ENCODE measurements around the gene SAMD4A.

Gene SAMD4A

DNA sequence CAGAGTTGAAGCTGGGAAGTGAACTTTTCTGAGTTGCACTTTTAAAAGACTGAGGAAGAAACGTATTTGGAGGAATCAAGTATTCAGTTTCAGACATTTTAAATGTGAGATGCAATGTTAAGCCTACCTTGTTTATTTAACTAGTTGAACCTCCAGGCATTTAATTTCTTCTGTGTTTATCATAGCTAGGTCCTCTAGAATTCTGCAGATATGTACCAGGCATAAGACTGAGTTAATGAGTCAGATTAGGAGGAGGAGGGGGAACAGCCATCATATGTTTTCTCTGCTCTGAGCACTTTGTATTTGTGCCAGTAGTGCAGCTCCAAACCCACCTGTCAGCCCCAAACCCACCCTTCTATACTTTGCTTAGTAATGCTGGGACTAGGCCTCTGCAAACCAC lies 16.4 kb upstream of the SAMD4A start:
- H3K27ac ChIP-seq, result no peak overlapping the region; the same call in 1 of the 2 replicates
- no peak for TF ChIP-seq ZFX (IDR thresholded peaks at IDR 0.05)
- TF ChIP-seq, protein P1, sequence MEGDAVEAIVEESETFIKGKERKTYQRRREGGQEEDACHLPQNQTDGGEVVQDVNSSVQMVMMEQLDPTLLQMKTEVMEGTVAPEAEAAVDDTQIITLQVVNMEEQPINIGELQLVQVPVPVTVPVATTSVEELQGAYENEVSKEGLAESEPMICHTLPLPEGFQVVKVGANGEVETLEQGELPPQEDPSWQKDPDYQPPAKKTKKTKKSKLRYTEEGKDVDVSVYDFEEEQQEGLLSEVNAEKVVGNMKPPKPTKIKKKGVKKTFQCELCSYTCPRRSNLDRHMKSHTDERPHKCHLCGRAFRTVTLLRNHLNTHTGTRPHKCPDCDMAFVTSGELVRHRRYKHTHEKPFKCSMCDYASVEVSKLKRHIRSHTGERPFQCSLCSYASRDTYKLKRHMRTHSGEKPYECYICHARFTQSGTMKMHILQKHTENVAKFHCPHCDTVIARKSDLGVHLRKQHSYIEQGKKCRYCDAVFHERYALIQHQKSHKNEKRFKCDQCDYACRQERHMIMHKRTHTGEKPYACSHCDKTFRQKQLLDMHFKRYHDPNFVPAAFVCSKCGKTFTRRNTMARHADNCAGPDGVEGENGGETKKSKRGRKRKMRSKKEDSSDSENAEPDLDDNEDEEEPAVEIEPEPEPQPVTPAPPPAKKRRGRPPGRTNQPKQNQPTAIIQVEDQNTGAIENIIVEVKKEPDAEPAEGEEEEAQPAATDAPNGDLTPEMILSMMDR (conservative IDR thresholded peaks at IDR 0.05), result no peak

DNA sequence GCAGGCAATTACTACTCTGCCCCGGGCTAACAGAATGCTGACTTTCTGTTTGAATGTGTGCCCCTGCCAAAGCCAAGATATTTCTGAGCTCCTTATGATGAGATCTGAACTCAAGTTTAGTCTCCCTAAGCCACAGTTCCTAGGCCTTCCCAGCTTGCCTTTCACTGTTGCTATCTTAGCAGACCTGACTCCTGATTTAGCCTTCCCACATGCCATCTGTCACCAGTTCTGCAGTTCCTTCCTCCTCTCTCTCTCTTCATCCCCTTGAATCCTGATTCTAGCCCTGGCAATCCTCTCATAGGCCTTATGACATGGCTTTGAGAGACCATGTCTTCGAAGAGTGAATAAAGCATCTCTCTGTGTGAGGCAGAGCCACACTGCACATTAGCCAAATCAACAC lies 12.5 kb upstream of the SAMD4A start:
- no peak for TF ChIP-seq ZFX (IDR thresholded peaks at IDR 0.05)
- TF ChIP-seq, protein P1 (conservative IDR thresholded peaks at IDR 0.05), result no peak
- H3K27ac ChIP-seq, result no peak overlapping the region

DNA sequence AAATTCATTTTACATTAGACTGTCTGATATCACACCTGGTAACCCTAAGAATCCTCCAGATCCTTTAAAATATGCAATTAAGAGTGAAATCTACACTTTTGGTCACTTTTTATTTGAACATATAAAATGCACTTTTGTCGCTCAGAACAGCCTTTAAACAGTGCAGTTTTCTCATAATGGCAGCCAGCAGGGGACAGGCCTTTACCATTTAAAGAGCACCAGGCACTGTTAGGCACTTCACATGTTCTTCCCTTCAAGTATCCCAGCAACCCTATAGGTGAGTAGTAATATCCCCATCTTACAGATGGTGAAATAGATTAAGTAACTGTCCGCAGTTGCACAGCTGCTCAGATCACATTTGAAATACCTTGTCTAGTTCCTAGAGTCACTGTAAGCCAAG lies 11.3 kb upstream of the SAMD4A start:
- H3K27ac ChIP-seq, result no peak overlapping the region
- TF ChIP-seq, protein P1 (conservative IDR thresholded peaks at IDR 0.05), result peak; percentile 8; the same call in 1 of the 2 replicates
- no peak for TF ChIP-seq ZFX (IDR thresholded peaks at IDR 0.05)

DNA sequence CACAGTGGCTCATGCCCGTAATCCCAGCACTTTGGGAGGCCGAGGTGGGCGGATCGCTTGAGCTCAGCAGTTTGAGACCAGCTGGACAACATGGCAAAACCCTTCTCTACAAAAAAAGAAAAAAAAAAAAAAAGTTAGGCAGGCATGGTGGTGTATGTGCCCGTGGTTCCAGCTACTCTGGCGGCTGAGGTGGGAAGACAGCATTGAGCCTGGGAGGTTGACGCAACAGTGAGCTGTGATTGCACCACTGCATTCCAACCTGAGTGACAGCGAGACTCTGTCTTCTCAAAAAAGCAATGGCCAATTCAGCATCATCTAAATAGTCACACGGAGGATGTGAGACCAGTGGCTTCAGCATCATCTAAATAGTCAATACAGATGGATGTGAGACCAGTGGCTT lies 10.4 kb upstream of the SAMD4A start:
- TF ChIP-seq ZFX (IDR thresholded peaks at IDR 0.05), result no peak
- TF ChIP-seq, protein P1 (conservative IDR thresholded peaks at IDR 0.05), result no peak
- H3K27ac ChIP-seq, result no peak overlapping the region

DNA sequence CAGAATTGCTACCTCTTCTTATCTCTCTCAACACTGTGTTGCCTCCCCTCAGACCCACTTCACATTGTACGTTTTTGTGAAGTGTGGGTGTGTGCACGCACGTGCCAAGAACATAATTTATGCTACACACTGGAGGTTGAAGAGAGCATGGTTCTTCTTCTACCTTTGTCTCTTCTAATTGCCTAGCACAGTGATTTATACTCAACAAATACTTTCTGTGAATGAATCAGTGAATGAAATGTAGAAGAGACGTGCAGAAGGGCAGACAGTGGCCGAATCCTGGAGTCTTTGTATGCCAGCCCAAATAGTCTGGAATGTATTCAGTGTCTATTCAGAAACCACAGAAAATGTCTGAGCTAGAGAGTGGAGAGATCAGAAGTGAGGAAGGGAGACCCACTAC lies 4.6 kb upstream of the SAMD4A start:
- no peak overlapping the region for H3K27ac ChIP-seq
- no peak for TF ChIP-seq ZFX (IDR thresholded peaks at IDR 0.05)
- TF ChIP-seq, protein P1 (conservative IDR thresholded peaks at IDR 0.05), result no peak

DNA sequence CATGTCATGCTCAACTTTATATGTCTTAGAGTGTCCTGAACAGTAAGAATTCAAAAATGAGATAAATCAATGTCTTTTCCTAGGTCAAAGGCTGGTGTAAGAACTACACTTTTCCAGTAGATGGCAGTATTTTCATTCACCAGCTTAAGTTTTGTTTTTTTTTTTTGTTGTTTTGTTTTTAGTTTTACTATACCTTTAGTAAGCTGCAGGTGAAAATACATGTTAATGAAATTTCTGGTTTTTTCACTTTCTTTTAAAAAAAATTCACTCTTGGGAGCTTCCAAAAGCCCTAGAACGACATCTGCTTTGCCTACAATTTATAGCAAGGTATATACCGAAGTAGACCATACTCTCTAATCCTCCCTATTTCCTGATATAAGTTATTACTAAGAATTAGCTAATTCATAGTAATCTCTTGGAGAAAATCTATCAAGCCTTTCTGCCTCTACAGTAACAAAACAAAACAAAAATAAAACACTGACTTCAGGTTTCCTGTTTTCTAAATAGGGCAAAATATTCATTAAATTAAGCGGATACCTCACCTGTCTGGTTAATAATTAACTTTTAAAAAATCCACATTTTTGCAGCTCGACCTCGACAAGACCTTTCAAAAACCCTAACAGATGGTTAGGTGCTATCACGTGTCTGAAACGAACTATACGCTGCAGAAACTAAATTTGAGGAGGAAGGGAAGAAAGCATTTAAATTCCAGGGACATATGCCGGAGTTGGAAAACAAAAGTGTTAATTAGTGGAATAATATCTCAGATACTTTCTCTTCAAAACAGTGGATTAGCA lies 2.7 kb upstream of the SAMD4A start:
- no peak for TF ChIP-seq ZFX (IDR thresholded peaks at IDR 0.05)
- TF ChIP-seq, protein P1 (conservative IDR thresholded peaks at IDR 0.05), result peak; percentile 91
- H3K27ac ChIP-seq, result no peak overlapping the region

DNA sequence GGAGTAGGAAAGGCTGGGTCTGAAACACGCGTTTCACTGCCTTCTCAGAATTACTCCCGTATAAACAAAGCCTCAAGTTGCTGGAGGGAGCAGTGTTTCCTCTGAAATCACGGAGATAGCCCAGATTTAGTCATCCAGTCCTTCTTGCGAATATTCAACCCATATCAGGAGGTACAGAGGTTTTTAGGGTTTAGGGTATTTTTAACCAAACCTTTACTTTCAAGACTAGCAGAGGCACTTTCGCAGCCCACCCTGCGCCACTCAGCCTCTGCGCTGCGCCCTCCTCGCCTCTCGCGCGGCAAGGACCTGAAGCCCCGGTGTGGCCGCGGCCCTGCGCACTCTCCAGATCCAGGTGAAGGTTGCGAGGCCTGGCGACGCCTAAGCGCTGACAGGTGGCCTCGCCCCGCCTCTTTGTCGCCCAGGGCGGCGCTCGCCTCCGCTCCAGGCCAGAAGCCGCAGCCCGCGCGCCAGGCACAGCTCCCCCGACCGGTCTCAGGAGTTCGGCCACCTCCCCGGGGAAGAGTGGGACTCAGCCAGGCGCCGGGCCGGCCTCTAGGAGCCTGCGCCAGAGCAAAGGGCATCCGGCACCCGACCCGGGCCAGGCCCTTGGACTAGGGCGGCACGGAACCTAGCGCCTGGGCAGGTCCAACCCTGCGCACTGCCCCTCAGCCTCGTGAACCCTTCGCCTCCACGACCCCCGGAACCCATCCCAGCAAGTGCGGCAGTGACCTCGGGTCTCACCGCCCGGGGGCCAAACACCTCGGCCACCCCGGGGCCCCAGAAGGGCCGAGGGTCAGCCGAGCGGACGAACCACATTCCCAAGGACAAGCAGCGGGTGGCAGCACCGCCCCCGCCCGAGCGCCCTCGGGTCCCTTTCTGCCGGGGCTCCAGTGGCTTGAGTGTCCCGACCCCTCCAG lies 1.8 kb upstream of the SAMD4A start:
- TF ChIP-seq ZFX (IDR thresholded peaks at IDR 0.05), result no peak
- TF ChIP-seq, protein P1 (conservative IDR thresholded peaks at IDR 0.05), result peak; percentile 12; the same call in 1 of the 2 replicates
- H3K27ac ChIP-seq, result no peak overlapping the region; the same call in 1 of the 2 replicates

Measured in C4-2B (cell line).